ENCODE results near the gene ANKRD34A. TPM values are rescaled to one million over a fixed set of nuclear protein-coding genes. Genes with fewer than 3 reads are reported as not detected.
A peak's percentile ranks its signal among the peaks of the same experiment; 100 is the strongest.

The ANKRD34A gene
- total and polyA plus RNA-seq, 4 donors: 0.06 to 0.17 (median 0.13) TPM; not detected in 1

DNA sequence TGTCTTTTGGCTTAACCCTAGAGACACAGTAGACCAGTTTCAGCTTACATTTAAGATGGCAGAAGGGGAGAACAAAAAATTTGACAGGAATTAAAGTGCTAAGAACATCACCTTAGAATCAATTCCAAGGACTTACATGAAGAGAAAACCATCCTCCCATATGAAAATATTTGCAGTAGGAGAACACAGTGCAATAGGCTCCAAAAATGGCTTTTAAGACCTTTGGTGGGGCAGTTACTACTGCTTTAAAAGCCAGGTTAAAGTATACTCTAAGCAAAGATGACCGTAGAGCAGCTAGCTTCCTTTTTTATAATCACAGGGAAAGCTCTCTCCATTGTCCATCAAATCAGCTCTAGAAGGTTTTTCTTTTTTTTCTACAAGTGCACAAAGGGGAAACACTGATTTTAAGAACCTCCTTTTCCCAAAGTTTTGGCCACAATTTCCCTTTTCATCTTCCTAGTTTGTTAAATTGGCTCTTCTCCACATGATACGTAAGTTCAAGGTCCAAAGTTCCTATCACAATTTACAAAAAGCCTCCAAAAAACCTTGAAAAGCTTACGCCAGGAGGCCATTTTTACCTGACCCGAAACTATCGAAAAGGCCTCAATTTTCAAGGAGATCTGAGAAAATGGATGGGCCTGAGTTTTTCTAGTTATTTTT lies 28.7 kb upstream of the ANKRD34A start (continued):
- TF ChIP-seq MAX (IDR thresholded peaks at IDR 0.05) (no peak), EGR1 (IDR thresholded peaks at IDR 0.05; ENCODE audit: low read depth in 2 of 2) (no peak), ZBTB33 (IDR thresholded peaks at IDR 0.05) (no peak), RAD21 (IDR thresholded peaks at IDR 0.05) (no peak), HNF4A (conservative IDR thresholded peaks at IDR 0.05) (peak; percentile 83 to 85), SP1 (IDR thresholded peaks at IDR 0.05) (peak; percentile 39), GABPA (IDR thresholded peaks at IDR 0.05 in 1 of 2, conservative IDR thresholded peaks at IDR 0.05 in 1 of 2) (no peak)

DNA sequence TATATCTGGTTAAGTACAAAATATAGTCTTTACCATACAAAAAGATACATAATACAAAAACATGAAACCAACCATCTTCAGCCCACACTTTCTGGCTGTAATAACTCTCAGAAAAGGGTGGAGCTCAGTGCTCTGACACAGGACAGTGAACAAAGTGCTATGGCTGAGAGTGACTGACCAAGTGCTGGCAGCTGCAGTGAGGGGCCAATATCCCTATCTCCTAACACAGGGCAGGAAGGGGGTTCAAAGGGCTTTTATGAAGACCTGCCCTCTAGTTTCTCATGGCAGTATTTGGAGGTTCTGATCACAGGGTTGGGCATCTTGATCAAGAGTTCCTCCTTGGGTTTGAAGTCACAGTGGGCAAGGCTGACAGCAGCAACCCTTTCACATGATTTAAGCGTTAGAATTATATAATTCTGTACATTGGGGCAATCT lies 28.1 kb upstream of the ANKRD34A start:
- Histone ChIP-seq H3K4me3 (ENCODE audit: low read depth in 1 of 3, low read length in 3 of 3) (peak overlapping the region in 1 of 3 donors; percentile 63), H3K9me3 (ENCODE audit: control insufficient read depth in 4 of 4, low read length in 3 of 4) (no peaks in the 10 kb centered on the region), H3K4me1 (ENCODE audit: control insufficient read depth in 4 of 4, insufficient read depth in 4 of 4, low read length in 3 of 4) (peaks cover 9 to 44% (median 29%) of the 10 kb centered on the region in 4 donors), H3K9ac (ENCODE audit: low read depth in 1 of 2, low read length in 2 of 2) (peak overlapping the region in 1 of 2 donors; percentile 5), H3K36me3 (ENCODE audit: control insufficient read depth in 4 of 4, insufficient read depth in 3 of 4, low read depth in 1 of 4, low read length in 3 of 4) (peaks cover 6 to 29% (median 20%) of the 10 kb centered on the region in 4 donors), H3K27me3 (ENCODE audit: control insufficient read depth in 4 of 4, insufficient read depth in 4 of 4, low read length in 3 of 4) (no peaks in the 10 kb centered on the region), H3K27ac (ENCODE audit: low read depth in 1 of 2, low read length in 2 of 2) (peak overlapping the region; percentile 39 to 79)
- 63% methylated on average over 1 of the region's 1 CpG for WGBS
- DNase-seq (ENCODE audit: low spot score): no peak
- TF ChIP-seq ZBTB33 (IDR thresholded peaks at IDR 0.05) (no peak), RXRA (IDR thresholded peaks at IDR 0.05) (no peak), JUND (IDR thresholded peaks at IDR 0.05) (no peak), EGR1 (IDR thresholded peaks at IDR 0.05; ENCODE audit: low read depth in 2 of 2) (no peak), HNF4A (conservative IDR thresholded peaks at IDR 0.05) (no peak), TAF1 (conservative IDR thresholded peaks at IDR 0.05) (no peak)
- TF ChIP-seq, protein P1, sequence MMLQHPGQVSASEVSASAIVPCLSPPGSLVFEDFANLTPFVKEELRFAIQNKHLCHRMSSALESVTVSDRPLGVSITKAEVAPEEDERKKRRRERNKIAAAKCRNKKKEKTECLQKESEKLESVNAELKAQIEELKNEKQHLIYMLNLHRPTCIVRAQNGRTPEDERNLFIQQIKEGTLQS (IDR thresholded peaks at IDR 0.05): no peak
- TF ChIP-seq, protein P2, sequence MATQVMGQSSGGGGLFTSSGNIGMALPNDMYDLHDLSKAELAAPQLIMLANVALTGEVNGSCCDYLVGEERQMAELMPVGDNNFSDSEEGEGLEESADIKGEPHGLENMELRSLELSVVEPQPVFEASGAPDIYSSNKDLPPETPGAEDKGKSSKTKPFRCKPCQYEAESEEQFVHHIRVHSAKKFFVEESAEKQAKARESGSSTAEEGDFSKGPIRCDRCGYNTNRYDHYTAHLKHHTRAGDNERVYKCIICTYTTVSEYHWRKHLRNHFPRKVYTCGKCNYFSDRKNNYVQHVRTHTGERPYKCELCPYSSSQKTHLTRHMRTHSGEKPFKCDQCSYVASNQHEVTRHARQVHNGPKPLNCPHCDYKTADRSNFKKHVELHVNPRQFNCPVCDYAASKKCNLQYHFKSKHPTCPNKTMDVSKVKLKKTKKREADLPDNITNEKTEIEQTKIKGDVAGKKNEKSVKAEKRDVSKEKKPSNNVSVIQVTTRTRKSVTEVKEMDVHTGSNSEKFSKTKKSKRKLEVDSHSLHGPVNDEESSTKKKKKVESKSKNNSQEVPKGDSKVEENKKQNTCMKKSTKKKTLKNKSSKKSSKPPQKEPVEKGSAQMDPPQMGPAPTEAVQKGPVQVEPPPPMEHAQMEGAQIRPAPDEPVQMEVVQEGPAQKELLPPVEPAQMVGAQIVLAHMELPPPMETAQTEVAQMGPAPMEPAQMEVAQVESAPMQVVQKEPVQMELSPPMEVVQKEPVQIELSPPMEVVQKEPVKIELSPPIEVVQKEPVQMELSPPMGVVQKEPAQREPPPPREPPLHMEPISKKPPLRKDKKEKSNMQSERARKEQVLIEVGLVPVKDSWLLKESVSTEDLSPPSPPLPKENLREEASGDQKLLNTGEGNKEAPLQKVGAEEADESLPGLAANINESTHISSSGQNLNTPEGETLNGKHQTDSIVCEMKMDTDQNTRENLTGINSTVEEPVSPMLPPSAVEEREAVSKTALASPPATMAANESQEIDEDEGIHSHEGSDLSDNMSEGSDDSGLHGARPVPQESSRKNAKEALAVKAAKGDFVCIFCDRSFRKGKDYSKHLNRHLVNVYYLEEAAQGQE (IDR thresholded peaks at IDR 0.05): no peak

Data from liver (tissue), 9 donors.